HG02588 (cell line): ENCODE results near the gene SIVA1.
A peak's percentile ranks its signal among the peaks of the same experiment; 100 is the strongest.
"Not testable (repeated sequence)": the region's sequence is repeated elsewhere in the genome, so short reads cannot be mapped to it uniquely, and the experiment has no call there.

Experiments used
- ATAC-seq: cut with Tn5 transposase; IDR thresholded peaks from one replicate; pipeline ENCODE4 v1.9.1; 2021; ENCODE audit warnings: mild to moderate bottlenecking, moderate library complexity; ENCODE audit not compliant: unreplicated experiment

The SIVA1 gene

GRCh38 chr14:104750753-104751057 lies 2.2 kb upstream of the SIVA1 start:
- not testable (repeated sequence) for ATAC-seq

GRCh38 chr14:104751539-104752422 lies 1.2 kb upstream of the SIVA1 start:
- no peak for ATAC-seq

- ATAC-seq, result peak; percentile 3
These were observed 568 bp upstream of the SIVA1 start for GRCh38 chr14:104752423-104752734.

- no peak for ATAC-seq
These were observed 723 bp downstream of the SIVA1 start for GRCh38 chr14:104753528-104754212.

- ATAC-seq, result no peak
These were observed 1.4 kb downstream of the SIVA1 start for GRCh38 chr14:104754213-104754851.

GRCh38 chr14:104755621-104756020 lies 2.7 kb downstream of the SIVA1 start:
- no peak for ATAC-seq

GRCh38 chr14:104756477-104757237 lies 3.7 kb downstream of the SIVA1 start:
- no peak for ATAC-seq

- ATAC-seq, result no peak
These were observed 4.3 kb downstream of the SIVA1 start for GRCh38 chr14:104757238-104757585.

- no peak for ATAC-seq
These were observed 4.9 kb downstream of the SIVA1 start for GRCh38 chr14:104757681-104758392.

- no peak for ATAC-seq
These were observed 6.3 kb downstream of the SIVA1 start for GRCh38 chr14:104758981-104759969.

GRCh38 chr14:104765517-104765916 lies 12.6 kb downstream of the SIVA1 start:
- ATAC-seq, result no peak

- no peak for ATAC-seq
These were observed 13.4 kb downstream of the SIVA1 start for GRCh38 chr14:104766256-104766862.

GRCh38 chr14:104766863-104767633 lies 14.1 kb downstream of the SIVA1 start:
- ATAC-seq, result no peak

- no peak for ATAC-seq
These were observed 14.6 kb downstream of the SIVA1 start for GRCh38 chr14:104767634-104767918.

- peak; percentile 66 for ATAC-seq
These were observed 15.7 kb downstream of the SIVA1 start for GRCh38 chr14:104768437-104769323.

- no peak for ATAC-seq
These were observed 16.6 kb downstream of the SIVA1 start for GRCh38 chr14:104769324-104770071.

- ATAC-seq, result no peak
These were observed 17.2 kb downstream of the SIVA1 start for GRCh38 chr14:104770072-104770579.
